HG03457 (cell line): ENCODE data around the gene RPGR.

ENCODE experiments used
- ATAC-seq: cut with Tn5 transposase; IDR thresholded peaks from one replicate; pipeline ENCODE4 v1.9.1; 2021; ENCODE audit warnings: moderate number of reproducible peaks; ENCODE audit not compliant: unreplicated experiment

RPGR gene

GRCh38 chrX:38332505-38332904 is 5.2 kb upstream of the RPGR start:
- no peak for ATAC-seq

- no peak for ATAC-seq
Observed at GRCh38 chrX:38327775-38328081, 419 bp upstream of the RPGR start.

GRCh38 chrX:38326086-38326485 is 1.2 kb downstream of the RPGR start:
- no peak for ATAC-seq

- no peak for ATAC-seq
Observed at GRCh38 chrX:38320819-38321218, 6.5 kb downstream of the RPGR start.

GRCh38 chrX:38318606-38319005 is 8.7 kb downstream of the RPGR start:
- no peak for ATAC-seq

GRCh38 chrX:38318196-38318595 is 9.1 kb downstream of the RPGR start:
- no peak for ATAC-seq

GRCh38 chrX:38315186-38315585 is 12.1 kb downstream of the RPGR start:
- no peak for ATAC-seq

GRCh38 chrX:38313190-38313589 is 14.1 kb downstream of the RPGR start:
- ATAC-seq, result no peak

- ATAC-seq, result no peak
Observed at GRCh38 chrX:38312436-38312835, 14.9 kb downstream of the RPGR start.

GRCh38 chrX:38311743-38312142 is 15.6 kb downstream of the RPGR start:
- ATAC-seq, result no peak

GRCh38 chrX:38305971-38306370 is 21.3 kb downstream of the RPGR start:
- no peak for ATAC-seq

GRCh38 chrX:38304010-38304409 is 23.3 kb downstream of the RPGR start:
- ATAC-seq, result no peak

- ATAC-seq, result no peak
Observed at GRCh38 chrX:38293741-38294140, 33.6 kb downstream of the RPGR start.

GRCh38 chrX:38287674-38288073 is 39.6 kb downstream of the RPGR start:
- ATAC-seq, result no peak

GRCh38 chrX:38285649-38286048 is 41.7 kb downstream of the RPGR start:
- ATAC-seq, result no peak

GRCh38 chrX:38282049-38282448 is 45.3 kb downstream of the RPGR start:
- ATAC-seq, result no peak

GRCh38 chrX:38279188-38279587 is 48.1 kb downstream of the RPGR start:
- ATAC-seq, result no peak

GRCh38 chrX:38278682-38279081 is 48.6 kb downstream of the RPGR start:
- ATAC-seq, result no peak

GRCh38 chrX:38277802-38278201 is 49.5 kb downstream of the RPGR start:
- no peak for ATAC-seq

GRCh38 chrX:38277136-38277535 is 50.2 kb downstream of the RPGR start:
- ATAC-seq, result no peak

- no peak for ATAC-seq
Observed at GRCh38 chrX:38276089-38276488, 51.2 kb downstream of the RPGR start.

GRCh38 chrX:38275615-38276014 is 51.7 kb downstream of the RPGR start:
- ATAC-seq, result no peak

- ATAC-seq, result no peak
Observed at GRCh38 chrX:38273453-38273852, 53.9 kb downstream of the RPGR start.

GRCh38 chrX:38271154-38271716 is 56.1 kb downstream of the RPGR start:
- ATAC-seq, result peak; percentile 50
